ENCODE measurements around the gene ZFR. TPM values are rescaled to one million over a fixed set of nuclear protein-coding genes. Genes with fewer than 3 reads are reported as not detected.
"Not testable (repeated sequence)": the region's sequence is repeated elsewhere in the genome, so short reads cannot be mapped to it uniquely, and the experiment has no call there.

ZFR gene
- total RNA-seq, 1 donor from 2014 or later: 131 TPM

DNA sequence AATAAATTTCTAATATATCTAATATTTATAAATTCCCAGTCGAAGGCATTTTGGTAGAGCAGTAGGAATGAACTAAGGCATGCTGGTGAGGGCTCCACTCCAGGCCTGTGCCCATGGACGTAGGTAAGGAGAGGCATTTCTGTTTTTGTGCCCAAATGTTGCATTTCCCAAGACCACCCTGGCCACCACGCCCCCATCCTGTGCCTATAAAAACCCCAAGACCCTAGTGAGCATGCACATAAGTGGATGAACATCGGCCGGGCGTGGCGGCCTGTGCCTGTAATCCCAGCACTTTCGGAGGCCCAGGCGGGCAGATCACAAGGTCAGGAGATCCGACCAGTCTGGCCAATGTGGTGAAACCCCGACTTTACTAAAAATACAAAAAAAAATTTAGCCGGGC is 121.7 kb downstream of the ZFR start:
- no peaks in the 10 kb centered on the region for H3K9me3 ChIP-seq (ENCODE audit: low read depth)
- no peak overlapping the region for H3K9ac ChIP-seq
- no peaks in the 10 kb centered on the region for H3K4me1 Mint-ChIP-seq
- peaks cover 4% of the 10 kb centered on the region for H3K27me3 Mint-ChIP-seq (ENCODE audit: insufficient read depth, low read depth)
- H3K4me2 ChIP-seq: no peak overlapping the region
- no peak overlapping the region for H3K27ac Mint-ChIP-seq
- no peaks in the 10 kb centered on the region for H3K79me2 ChIP-seq (ENCODE audit: low read depth)
- H2AFZ ChIP-seq (replicated peaks): no peak overlapping the region
- peaks cover 4% of the 10 kb centered on the region for H3K36me3 Mint-ChIP-seq
- H3F3A ChIP-seq (ENCODE audit: low read depth): no peaks in the 10 kb centered on the region
- H3K4me1 ChIP-seq: no peaks in the 10 kb centered on the region
- H3K4me3 ChIP-seq: no peak overlapping the region
- H3K27me3 ChIP-seq: no peaks in the 10 kb centered on the region
- no peak overlapping the region for H3K4me3 Mint-ChIP-seq
- H4K20me1 ChIP-seq (ENCODE audit: low read depth): no peaks in the 10 kb centered on the region
- no peaks in the 10 kb centered on the region for H3K36me3 ChIP-seq
- no peak overlapping the region for H3K27ac ChIP-seq
- no peak for DNase-seq (ENCODE audit: low spot score)
- peaks cover 9% of the 10 kb centered on the region for H3K9me3 Mint-ChIP-seq
- TF ChIP-seq EZH2phosphoT487 (IDR thresholded peaks at IDR 0.05) (no peak), EZH2 (IDR thresholded peaks at IDR 0.05) (no peak)
- TF ChIP-seq, protein P1, sequence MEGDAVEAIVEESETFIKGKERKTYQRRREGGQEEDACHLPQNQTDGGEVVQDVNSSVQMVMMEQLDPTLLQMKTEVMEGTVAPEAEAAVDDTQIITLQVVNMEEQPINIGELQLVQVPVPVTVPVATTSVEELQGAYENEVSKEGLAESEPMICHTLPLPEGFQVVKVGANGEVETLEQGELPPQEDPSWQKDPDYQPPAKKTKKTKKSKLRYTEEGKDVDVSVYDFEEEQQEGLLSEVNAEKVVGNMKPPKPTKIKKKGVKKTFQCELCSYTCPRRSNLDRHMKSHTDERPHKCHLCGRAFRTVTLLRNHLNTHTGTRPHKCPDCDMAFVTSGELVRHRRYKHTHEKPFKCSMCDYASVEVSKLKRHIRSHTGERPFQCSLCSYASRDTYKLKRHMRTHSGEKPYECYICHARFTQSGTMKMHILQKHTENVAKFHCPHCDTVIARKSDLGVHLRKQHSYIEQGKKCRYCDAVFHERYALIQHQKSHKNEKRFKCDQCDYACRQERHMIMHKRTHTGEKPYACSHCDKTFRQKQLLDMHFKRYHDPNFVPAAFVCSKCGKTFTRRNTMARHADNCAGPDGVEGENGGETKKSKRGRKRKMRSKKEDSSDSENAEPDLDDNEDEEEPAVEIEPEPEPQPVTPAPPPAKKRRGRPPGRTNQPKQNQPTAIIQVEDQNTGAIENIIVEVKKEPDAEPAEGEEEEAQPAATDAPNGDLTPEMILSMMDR (IDR thresholded peaks at IDR 0.05): no peak

DNA sequence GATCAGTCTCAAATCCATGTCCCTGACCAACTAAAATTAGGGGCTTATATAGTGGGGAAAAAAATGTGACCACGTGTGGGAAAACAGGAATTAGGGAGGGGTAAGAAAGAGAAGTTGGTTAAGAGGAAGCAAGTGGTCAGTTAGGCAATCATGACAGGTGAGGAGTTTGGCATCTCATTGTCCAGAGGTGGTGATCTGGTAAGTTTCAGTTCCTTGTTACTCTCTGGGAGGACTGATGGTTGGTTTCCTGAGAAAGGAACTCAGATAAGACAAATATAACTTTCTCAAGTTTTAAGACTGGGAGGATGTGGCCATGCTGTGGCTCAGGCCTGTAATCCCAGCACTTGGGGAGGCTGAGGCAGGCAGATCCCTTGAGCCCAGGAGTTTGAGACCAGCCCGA is 122.8 kb downstream of the ZFR start:
- not testable (repeated sequence) for H3K27me3 Mint-ChIP-seq (ENCODE audit: insufficient read depth, low read depth); H3K4me2 ChIP-seq; H3K9me3 ChIP-seq (ENCODE audit: low read depth); H3F3A ChIP-seq (ENCODE audit: low read depth); DNase-seq (ENCODE audit: low spot score); H3K27me3 ChIP-seq; H2AFZ ChIP-seq (replicated peaks); H3K4me1 ChIP-seq; H3K4me3 Mint-ChIP-seq; H3K4me1 Mint-ChIP-seq; H3K36me3 ChIP-seq; H4K20me1 ChIP-seq (ENCODE audit: low read depth); H3K9ac ChIP-seq; H3K27ac Mint-ChIP-seq; H3K27ac ChIP-seq; H3K79me2 ChIP-seq (ENCODE audit: low read depth); H3K4me3 ChIP-seq; H3K36me3 Mint-ChIP-seq; H3K9me3 Mint-ChIP-seq

DNA sequence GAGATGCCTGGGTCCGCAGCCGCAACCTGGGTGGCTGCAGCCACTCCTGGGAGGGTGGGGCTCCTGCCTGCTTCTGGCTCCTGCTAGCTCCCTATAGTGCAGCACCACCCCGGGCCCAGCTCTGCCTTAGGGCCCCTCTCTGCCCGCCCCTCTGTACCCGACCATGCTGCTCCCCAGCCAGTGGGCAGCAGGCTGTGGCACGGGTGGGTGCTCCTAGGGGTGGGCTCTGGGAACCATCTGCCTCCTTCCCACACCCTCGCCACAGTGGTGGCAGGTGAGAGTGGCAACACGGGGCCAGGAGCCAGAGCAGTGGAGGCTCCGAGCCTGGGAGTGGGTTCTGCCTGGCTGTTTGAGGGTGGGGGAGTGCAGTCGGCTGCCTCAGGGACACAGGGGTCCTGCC is 124.0 kb downstream of the ZFR start:
- Histone ChIP-seq H3K4me1 (no peaks in the 10 kb centered on the region), H3K27ac (no peak overlapping the region), H3K36me3 (no peaks in the 10 kb centered on the region), H3K4me2 (no peak overlapping the region), H3K4me3 (no peak overlapping the region), H3K27me3 (no peaks in the 10 kb centered on the region), H3F3A (ENCODE audit: low read depth) (no peaks in the 10 kb centered on the region), H4K20me1 (ENCODE audit: low read depth) (no peaks in the 10 kb centered on the region), H3K9me3 (ENCODE audit: low read depth) (no peaks in the 10 kb centered on the region), H2AFZ (replicated peaks) (no peak overlapping the region), H3K9ac (no peak overlapping the region), H3K79me2 (ENCODE audit: low read depth) (no peaks in the 10 kb centered on the region)
- no peak overlapping the region for H3K27ac Mint-ChIP-seq
- DNase-seq (ENCODE audit: low spot score): no peak
- H3K27me3 Mint-ChIP-seq (ENCODE audit: insufficient read depth, low read depth): peaks cover 6% of the 10 kb centered on the region
- H3K9me3 Mint-ChIP-seq: peaks cover 9% of the 10 kb centered on the region
- no peak for TF ChIP-seq EZH2 (IDR thresholded peaks at IDR 0.05)
- TF ChIP-seq, protein P1 (IDR thresholded peaks at IDR 0.05): no peak
- no peak for TF ChIP-seq EZH2phosphoT487 (IDR thresholded peaks at IDR 0.05)
- H3K4me1 Mint-ChIP-seq: no peaks in the 10 kb centered on the region
- peaks cover 4% of the 10 kb centered on the region for H3K36me3 Mint-ChIP-seq
- H3K4me3 Mint-ChIP-seq: no peak overlapping the region

DNA sequence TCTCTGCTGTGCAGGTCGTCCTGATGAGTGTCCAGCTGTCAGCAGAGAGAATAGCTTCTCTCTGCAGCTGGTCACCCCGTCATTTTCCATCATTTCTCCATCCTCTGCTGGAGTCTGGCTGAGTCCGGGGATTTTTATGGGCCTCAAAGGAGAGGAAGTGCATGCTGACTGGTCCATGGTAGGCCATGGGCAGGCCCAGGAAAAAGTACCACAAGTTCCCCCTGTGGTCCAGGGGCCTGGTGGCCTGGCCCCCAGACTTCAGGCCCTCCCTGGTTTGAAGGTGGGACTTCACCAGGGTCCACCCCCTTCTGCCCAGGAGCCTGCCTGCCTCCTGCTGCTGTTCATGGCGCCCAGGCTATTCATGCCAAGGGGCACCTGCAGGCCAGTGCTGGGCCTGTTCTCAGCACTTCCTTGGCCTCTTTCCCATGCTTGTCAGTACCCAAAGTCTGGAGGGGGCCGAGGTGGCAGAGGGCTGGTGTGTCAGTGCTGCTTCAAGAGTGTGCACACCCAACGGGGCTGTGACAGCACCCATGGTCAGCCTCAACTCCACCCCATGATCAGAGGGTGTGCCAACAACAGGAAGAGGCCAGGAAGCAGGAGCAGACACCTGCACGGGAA is 124.5 kb downstream of the ZFR start:
- no peak overlapping the region for H3K4me3 ChIP-seq
- Mint-ChIP-seq H3K9me3 (peaks cover 9% of the 10 kb centered on the region), H3K4me1 (no peaks in the 10 kb centered on the region), H3K27ac (no peak overlapping the region), H3K36me3 (peaks cover 4% of the 10 kb centered on the region), H3K4me3 (no peak overlapping the region), H3K27me3 (ENCODE audit: insufficient read depth, low read depth) (peaks cover 6% of the 10 kb centered on the region)
- H3K36me3 ChIP-seq: no peaks in the 10 kb centered on the region
- H3K4me2 ChIP-seq: no peak overlapping the region
- H2AFZ ChIP-seq (replicated peaks): no peak overlapping the region
- no peaks in the 10 kb centered on the region for H3K4me1 ChIP-seq
- no peak for DNase-seq (ENCODE audit: low spot score)
- H3F3A ChIP-seq (ENCODE audit: low read depth): no peaks in the 10 kb centered on the region
- no peak overlapping the region for H3K27ac ChIP-seq
- no peaks in the 10 kb centered on the region for H3K9me3 ChIP-seq (ENCODE audit: low read depth)
- no peaks in the 10 kb centered on the region for H3K27me3 ChIP-seq
- H4K20me1 ChIP-seq (ENCODE audit: low read depth): no peaks in the 10 kb centered on the region
- H3K9ac ChIP-seq: no peak overlapping the region
- TF ChIP-seq EZH2 (IDR thresholded peaks at IDR 0.05) (no peak), EZH2phosphoT487 (IDR thresholded peaks at IDR 0.05) (no peak)
- TF ChIP-seq, protein P1 (IDR thresholded peaks at IDR 0.05): no peak
- no peaks in the 10 kb centered on the region for H3K79me2 ChIP-seq (ENCODE audit: low read depth)

All from neural progenitor cell (in vitro differentiated cells).